HG03064 (cell line): ENCODE measurements around the gene DPYD.
"Not testable (repeated sequence)": the region's sequence is repeated elsewhere in the genome, so short reads cannot be mapped to it uniquely, and the experiment has no call there.

Experiments used
- ATAC-seq: cut with Tn5 transposase; IDR thresholded peaks from one replicate; pipeline ENCODE4 v1.9.1; 2021; ENCODE audit warnings: low read depth; ENCODE audit not compliant: unreplicated experiment

The DPYD gene

DNA sequence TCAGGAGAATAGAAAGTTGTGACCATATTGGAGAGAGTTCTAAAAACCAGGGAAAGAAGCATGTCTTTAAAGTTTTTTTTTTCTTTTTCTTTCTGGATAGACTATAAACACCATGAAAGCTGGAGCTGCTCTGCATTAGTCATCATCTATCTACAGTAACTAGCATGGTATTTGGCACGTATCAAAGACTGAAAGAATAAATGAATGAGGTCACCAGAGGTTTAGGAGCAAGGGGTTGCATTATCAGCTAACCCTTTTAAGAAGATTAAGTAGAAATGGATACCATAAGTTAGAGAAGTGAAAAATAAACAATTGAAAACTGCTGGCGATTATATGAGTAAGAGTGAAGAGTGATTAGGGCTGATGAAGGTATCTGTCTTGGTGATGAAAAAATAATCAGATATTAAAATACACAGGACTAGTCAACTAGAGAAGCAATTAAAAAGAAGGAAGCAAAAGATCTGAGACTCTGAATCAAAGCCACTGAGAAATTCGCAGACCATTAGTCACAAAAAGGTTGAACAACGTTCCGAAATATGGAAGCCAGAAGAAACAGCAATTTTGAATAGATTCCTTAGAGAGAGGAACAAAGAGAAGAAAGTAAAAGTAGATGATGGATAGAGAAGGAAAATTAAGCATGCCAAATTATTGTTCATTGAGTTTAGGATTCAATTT, 536.4 kb downstream of the DPYD start:
- ATAC-seq, result no peak

DNA sequence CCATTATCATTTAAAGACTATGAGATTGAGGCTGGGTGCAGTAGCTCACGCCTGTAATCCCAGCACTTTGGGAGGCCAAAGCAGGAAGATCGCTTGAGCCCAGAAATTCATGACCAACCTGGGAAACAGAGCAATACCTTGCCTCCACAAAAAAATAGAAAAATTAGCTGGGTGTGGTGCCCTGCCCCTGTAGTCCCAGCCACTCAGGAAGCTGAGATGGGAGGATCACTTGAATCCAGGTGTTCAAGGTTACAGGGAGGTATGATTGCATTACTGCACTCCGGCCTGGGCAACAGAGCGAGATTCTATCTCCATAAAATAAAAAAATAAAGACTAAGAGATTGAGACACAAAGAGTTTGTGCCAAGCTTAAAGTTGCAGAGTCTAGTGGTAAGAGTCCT, 537.0 kb downstream of the DPYD start:
- ATAC-seq, result no peak

DNA sequence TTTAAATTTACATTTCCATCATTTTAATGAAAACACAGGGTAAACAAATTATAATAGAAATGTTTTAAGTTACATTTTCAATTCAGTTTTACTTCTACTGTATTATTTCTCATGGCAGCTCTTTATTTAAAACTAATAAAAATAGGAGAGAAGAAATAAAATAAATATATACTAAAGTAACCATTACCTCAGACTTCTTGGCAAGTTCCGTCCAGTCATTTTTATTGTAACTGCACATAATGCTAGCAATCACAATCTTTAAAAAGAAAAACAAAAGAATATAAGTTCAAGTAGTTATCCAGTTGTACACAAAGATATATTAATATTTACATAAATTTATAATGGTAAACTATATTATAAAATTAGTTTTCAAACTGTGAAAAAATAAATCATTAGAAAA, 538.6 kb downstream of the DPYD start:
- ATAC-seq, result no peak

DNA sequence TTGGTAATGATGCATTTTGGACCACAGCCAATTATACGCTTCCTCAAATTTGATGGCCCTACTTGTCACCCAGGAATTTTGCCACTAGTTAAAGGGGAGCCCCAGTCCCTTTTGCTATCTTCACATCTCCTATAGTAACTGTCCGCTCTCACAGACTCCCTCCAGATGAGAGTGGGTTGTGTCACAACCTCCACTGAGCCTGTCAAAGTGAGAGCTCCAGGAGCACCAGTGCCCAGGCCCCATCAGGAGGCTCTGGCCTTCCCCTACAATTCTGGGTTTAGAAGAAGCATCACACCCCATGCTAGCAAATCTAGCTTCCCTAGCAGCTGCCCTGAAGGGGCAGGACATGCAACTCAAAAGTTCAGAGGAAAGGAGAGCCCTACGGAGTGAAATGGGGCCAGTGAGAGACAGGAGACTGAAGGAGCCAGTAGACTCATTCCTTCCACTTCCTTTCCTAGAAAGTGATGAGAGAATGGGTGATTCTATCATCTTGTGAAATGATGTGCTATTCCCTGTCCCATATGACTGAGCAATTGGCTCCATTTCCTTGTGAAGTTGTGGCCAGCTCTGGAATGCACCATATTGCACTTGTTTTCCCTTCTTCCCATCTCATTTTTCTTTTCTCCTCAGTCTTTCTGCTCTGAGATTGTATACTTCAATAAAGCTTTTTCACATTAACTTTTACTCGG, 541.3 kb downstream of the DPYD start:
- no peak for ATAC-seq

DNA sequence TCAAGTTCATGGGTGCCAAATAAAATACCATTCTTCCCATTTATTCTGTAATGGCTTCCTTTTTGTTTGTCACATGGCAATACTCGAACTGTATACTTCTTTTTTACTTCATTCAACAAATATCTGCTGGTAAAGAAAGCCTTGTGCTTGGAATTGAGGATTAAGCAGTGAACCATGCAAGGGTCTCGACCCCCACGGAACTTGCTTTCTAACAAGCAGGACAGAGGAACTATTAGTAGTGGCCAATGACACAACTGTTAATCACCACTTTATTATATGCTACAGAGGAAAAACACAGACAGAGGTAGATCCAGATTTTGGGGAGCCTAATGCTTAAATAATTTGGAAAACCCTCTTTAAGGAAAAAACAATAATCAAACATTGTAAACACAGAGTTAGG, 542.2 kb downstream of the DPYD start:
- ATAC-seq, result no peak

DNA sequence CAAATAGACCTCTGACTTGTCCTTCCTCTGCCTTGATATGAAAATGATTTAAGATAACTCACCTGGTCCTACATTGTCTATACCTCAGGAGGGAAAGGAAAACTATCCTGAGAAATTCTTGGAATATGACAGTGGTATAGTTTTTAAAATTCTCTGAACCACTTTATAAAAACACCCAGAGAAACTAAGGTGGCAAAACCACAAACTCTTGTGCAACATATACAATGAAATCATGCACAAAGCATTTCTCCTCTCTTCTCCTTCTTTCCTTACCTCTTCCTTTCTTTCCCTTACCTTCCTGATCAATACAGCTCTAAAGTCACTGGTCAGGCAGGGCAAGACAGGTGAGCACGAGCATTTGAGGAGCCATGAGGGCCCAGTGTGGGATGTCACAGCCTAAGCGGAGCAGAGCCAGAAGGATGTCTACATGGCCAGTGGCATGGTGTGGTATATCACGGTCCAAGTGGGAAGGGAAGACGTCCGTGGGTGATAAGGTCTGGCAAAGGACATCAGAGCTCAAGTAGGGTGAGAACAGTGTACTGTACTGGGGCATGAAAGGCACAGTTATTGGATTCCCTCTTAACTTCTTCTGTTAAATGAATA, 543.3 kb downstream of the DPYD start:
- no peak for ATAC-seq

DNA sequence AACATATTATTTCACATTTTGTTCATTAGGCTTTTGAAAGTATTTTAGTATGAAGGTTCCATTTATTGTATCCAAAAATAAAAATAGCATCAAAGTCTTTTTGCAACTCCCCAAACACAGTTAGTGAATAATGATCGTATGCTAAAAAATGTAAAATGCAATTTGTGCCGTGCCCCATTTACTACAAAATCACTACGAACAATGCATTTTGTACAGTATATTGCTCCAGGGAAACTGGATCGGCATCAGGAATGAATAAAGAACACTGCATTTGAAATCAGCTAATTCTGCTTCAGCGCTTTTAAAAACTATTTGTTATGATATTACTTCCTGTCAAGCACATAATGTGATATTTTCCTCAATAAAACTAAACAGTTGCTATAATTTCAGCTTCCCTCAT, 547.8 kb downstream of the DPYD start:
- ATAC-seq, result no peak

DNA sequence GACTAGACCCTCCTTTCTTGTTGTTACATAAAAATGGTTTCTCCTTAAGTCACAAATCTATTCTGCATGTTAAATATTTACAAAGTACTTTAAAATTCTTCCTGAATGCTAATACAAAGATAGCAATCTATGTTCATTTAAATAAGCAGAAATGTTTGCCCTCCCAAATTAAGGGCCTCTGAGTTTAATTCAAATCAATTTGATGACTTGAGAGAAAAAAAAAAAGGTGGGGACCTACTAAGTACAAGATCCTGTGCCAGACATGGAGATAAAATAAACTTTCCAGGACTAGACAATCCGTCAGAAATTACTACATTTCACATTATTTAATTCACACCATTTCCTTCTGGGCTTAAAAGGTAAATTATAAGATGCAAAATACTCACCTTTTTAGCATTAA, 548.3 kb downstream of the DPYD start:
- ATAC-seq, result no peak

DNA sequence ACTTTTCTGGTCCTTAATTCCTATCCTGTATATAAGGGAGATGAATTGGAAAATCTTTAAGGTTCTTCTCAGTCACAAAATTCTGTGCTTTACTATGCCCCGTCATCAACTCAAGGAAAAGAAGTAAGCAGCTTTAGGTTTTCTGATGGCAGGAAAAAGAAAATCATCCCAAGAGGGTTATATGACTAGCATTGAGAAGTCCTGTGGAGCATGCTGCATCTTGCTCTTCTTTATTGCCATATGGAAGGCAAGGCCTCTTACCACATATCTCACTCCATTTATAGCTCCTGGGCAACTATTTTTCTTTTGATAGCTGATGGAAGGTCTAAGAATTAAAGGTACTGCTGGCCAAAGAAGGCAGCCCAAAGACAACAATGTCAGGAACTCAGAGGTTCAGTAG, 552.5 kb downstream of the DPYD start:
- no peak for ATAC-seq

DNA sequence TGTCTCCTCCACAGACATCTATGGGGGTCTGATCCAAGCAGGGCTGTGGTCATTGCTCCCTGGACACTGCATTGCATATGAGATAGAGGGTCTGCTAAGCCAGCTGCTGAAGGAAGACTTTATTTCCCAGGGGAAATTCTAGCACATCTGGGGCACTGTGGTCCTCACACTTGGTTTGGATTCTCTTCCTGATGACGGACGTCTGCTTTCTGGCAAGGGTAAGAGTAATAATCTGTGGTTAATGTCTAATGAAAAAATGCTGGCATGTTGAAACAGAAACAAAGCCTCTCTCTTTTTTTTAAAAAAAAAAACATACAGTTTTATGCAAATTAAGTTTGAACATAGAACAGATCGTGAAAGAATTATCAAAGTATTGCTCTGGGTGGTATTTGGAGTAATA, 553.9 kb downstream of the DPYD start:
- ATAC-seq, result no peak

DNA sequence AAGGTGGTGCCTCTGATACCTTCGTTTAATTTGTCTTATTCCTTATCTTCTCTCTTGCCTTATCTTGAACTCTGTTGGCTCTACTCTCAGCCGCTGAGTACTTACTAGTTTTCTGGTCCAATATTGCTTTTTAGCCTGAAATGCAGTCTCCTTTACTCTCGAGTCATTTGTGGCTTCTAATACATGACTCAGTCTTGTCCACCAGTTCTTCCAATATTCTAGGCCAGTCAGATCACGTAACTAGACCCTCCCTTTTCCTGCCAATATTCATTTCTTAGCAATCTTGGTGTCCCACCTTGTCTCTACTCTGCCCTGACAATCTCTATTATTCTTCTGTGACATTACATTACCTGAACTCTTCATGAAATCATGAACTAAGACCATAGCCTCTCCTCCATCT, 555.8 kb downstream of the DPYD start:
- no peak for ATAC-seq

DNA sequence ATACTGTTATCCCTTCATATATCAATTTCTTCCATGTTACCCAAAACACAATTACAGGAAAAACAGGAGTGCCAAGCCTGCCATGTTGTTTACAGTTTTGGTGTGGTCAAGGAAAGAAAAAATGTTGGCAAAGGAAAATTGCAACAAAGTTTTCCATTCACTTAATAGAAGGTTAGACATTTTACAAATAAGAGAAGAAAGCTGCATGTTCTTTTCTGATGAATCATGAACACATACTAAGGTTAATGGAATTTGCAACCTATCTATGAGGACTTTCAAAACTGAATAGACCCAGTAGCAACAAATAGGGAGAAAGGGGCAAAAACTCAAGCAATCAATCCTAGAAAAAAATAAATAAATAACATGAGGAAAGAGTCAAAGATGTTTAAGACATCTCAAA, 556.7 kb downstream of the DPYD start:
- ATAC-seq, result no peak

DNA sequence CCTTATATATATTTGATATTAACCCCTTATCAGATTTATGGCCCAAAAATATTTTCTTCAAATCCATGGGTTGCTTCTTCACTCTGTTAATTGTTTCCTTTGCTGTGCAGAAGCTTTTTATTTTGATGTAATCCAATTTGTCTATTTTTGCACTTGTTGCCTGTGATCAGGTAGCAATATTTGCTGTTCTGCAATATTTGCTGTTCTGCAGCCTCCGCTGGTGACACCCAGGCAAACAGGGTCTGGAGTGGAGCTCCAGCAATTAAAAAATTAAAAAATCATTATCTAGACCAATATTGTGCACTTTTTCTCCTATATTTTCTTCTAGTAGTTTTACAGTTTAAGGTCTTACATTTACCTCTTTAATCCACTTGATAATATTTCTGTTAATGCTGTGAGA, 564.5 kb downstream of the DPYD start:
- ATAC-seq, result no peak

DNA sequence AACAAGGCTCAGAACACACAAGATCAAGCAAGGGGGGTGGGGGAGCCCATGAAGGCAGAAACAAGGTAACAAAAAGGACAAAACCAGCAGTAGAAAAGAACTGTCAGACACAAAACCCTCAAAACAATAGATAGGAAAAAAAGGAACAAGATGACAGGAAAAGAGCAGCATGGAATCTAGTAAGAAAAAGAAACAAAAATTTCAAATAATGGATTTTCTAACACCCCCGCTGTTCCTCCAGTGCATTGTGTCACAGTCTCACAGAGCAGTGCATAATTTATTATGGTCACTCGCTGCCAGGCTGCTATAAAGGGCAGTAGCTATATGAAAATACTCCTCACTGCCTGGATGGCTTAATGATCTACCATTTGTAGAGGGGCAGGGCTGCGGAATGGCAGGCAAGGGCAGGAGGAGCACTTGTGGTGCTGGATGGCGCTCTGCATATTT, 567.9 kb downstream of the DPYD start:
- ATAC-seq, result no peak

DNA sequence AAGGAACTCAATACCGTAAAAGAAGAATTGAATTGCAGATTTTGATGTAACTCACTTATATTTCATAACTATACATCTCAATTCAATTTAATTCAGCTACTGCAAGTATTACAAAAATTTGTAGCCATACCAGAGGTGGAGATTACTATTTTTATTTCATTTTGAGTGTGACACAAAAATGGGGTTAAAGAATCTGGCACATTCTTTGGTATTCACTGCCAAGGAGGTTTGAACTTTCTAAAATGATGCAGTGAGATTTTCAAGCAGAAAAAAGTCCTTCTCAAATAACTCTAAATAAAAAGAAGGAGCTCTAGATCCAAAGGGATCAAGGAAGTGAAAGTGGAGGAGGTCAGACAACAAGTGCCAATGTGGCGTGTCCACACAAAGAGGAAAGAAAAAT, 569.0 kb downstream of the DPYD start:
- no peak for ATAC-seq

DNA sequence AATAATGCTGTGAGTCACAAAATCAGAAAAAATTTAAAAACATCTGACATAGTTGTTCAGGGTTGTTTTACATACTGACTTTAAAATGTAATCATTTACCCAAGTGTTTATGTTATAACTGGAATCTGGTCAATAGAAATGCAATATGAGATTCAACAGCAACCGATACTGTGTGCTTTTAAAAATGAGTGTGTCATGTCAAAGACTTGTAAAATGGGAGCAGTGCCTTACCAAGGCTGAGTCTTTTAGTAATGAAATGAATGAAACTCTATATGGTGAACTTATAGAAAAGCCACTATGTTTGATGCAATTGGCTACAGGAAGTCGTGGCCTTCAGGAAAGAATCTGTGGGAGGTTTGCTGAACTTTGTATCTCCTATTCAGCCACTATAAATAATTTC, 570.2 kb downstream of the DPYD start:
- no peak for ATAC-seq

DNA sequence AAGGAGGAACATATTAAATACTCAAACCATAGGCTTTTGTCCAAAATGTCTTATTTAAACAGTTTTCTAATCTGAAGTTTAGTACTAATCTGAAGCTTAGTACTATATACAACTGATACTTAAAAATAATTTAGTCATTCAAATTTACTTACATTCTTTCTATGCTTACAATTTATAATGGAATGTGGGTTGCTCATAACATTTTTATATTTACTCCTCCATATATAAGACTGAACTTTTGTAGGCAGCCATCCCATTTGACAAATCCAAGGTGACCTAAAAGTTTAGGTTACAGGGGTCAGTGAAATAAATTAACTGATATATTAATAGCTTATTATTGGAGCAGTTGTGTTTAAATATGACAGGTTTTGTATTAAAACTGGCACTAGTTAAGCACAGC, 570.6 kb downstream of the DPYD start:
- ATAC-seq, result no peak

DNA sequence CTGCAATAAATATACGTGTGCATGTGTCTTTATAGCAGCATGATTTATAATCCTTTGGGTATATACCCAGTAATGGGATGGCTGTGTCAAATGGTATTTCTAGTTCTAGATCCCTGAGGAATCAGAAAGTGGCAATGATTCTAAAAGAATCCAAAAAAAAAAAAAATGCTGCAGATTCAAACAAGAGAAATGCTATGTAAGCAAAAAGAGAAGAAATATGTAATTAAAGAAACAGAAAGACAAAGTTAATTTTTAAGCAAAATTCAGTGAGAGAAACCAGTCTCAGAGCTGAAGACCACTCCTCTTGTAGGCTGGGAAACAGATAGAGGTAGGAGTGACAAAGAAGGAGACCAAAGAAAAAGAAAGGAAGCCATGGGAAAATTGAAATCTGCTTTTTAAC, 571.0 kb downstream of the DPYD start:
- not testable (repeated sequence) for ATAC-seq

DNA sequence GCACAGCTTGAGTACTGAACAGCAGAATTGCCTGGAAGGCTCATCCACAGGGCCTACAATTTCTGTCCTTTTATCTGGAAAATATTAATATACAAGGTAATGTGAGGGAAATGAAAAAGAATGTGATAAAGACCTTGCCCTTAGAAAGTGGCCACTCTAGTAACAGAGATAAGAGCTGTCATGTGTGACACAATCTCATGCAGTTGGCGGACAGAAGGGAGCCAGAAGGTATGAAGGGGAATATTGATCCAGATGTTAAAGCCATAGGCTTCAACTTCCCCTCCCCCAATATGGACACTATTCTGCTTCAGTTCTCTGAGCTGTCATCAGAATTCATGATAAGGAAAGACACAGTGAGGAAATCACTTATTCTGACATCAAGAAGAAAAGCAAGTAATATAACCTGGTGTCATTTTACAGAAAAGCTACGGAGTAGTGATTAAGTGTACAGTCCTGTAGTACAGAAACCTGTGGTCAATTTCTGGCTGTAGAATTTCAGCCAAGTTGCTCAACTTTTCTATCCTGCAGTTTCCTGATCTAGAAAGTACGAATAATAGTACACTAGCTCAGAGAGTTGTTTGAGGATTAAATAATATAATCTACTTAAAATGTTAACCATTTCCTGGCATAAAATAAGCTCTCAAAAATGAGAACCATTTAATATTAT, 572.1 kb downstream of the DPYD start:
- no peak for ATAC-seq

DNA sequence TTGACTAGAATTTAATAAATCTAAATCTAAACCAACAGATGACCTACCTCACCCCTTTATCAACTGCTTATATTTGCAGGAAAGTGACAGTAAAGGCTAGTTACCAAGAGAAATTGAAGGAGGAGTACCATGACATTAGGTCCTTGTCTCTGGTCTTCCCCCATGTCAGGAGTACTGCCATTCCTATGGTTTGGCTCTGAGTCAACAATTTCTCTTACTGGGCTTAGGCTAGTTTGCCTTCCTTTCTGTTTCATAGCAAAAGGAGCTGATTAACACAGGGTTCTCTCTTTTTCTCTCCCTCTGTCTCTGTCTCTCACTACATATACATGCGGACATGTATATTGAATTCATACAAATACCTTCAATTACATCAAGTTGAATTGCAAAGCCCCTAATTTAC, 579.9 kb downstream of the DPYD start:
- no peak for ATAC-seq

DNA sequence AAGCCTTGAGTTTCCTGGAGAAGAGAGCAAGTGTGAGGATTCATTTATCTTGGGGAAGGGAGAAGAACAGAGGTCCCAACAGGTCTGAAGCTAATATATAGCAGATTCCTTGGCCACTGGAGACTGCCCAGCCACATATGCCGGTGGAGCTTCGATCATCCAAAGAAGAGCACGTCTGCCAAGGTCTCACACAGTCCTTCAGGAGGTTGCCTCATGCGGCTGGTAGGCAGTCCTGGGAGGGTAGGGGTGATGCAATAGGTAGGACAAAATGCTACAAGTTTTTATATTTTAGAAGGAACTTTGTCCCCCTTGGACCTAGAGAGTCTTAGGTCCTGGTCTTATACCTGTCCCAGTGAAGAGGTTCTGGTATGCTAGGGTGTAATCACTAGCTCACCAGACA, 582.5 kb downstream of the DPYD start:
- no peak for ATAC-seq
